Left lobe of liver (tissue), 2 donors: ENCODE measurements around the gene IGFL3. TPM values are rescaled to one million over a fixed set of nuclear protein-coding genes. Genes with fewer than 3 reads are reported as not detected.
A peak's percentile ranks its signal among the peaks of the same experiment; 100 is the strongest.
"Not testable (repeated sequence)": the region's sequence is repeated elsewhere in the genome, so short reads cannot be mapped to it uniquely, and the experiment has no call there.

Experiments used
- ATAC-seq: fragments of 200-7000 bp; cut with Tn5 transposase; one replicate; pipeline ENCODE4 v1.9.1; 2020; ENCODE audit warnings: mild to moderate bottlenecking, moderate library complexity
- DNase-seq: peaks from one replicate; pipeline ENCODE4 v3.0.0-alpha.2; 2020; ENCODE audit warnings: low spot score
- total RNA-seq: library from RNA; stranded (reverse); gene quantifications from one replicate; pipeline ENCODE4 v1.2.1, GENCODE V29; 2021
- donor health status: DM: no; HTN: no; CAD: no; lungs with moderate emphysema.
- donor health status: DM: no; HTN: yes; CAD: no.

Gene IGFL3
- total RNA-seq, 1 donor from 2014 or later, result not detected

- DNase-seq (no peak), ATAC-seq (no peak)
These were observed 1.6 kb upstream of the IGFL3 start for GRCh38 chr19:46126086-46126580.

- no peak for ATAC-seq
- DNase-seq, result no peak
These were observed 959 bp upstream of the IGFL3 start for GRCh38 chr19:46125447-46125846.

GRCh38 chr19:46118136-46118535 is 6.4 kb downstream of the IGFL3 start:
- DNase-seq, result no peak

GRCh38 chr19:46116121-46116520 is 8.4 kb downstream of the IGFL3 start:
- ATAC-seq, result no peak
- no peak for DNase-seq

More at GRCh38 chr19:46118136-46118535, 6.4 kb downstream of the IGFL3 start:
- no peak for ATAC-seq

GRCh38 chr19:46115396-46116106 is 8.9 kb downstream of the IGFL3 start:
- DNase-seq, result no peak

GRCh38 chr19:46113726-46114125 is 10.8 kb downstream of the IGFL3 start:
- ATAC-seq (no peak), DNase-seq (no peak)

More at GRCh38 chr19:46115396-46116106, 8.9 kb downstream of the IGFL3 start:
- no peak for ATAC-seq

- ATAC-seq, result no peak
- DNase-seq, result no peak
These were observed 12.0 kb downstream of the IGFL3 start for GRCh38 chr19:46112527-46112926.

GRCh38 chr19:46111376-46111775 is 13.1 kb downstream of the IGFL3 start:
- DNase-seq, result no peak
- ATAC-seq, result no peak

GRCh38 chr19:46109876-46110275 is 14.6 kb downstream of the IGFL3 start:
- no peak for DNase-seq
- ATAC-seq, result no peak

- ATAC-seq (no peak), DNase-seq (no peak)
These were observed 17.1 kb downstream of the IGFL3 start for GRCh38 chr19:46107371-46107770.

- DNase-seq, ATAC-seq: not testable (repeated sequence)
These were observed 22.2 kb downstream of the IGFL3 start for GRCh38 chr19:46102333-46102732.

GRCh38 chr19:46101293-46101692 is 23.2 kb downstream of the IGFL3 start:
- ATAC-seq (no peak), DNase-seq (no peak)

GRCh38 chr19:46100344-46100743 is 24.1 kb downstream of the IGFL3 start:
- no peak for DNase-seq
- ATAC-seq, result no peak

GRCh38 chr19:46090444-46090843 is 34.0 kb downstream of the IGFL3 start:
- DNase-seq (no peak), ATAC-seq (no peak)

- DNase-seq, result no peak
- ATAC-seq, result no peak
These were observed 35.1 kb downstream of the IGFL3 start for GRCh38 chr19:46089432-46089831.

GRCh38 chr19:46088101-46088500 is 36.4 kb downstream of the IGFL3 start:
- ATAC-seq (no peak), DNase-seq (no peak)

GRCh38 chr19:46085888-46086287 is 38.6 kb downstream of the IGFL3 start:
- no peak for DNase-seq
- ATAC-seq, result no peak

- no peak for DNase-seq
- ATAC-seq, result no peak
These were observed 41.8 kb downstream of the IGFL3 start for GRCh38 chr19:46082728-46083050.

- no peak for DNase-seq
These were observed 42.4 kb downstream of the IGFL3 start for GRCh38 chr19:46081928-46082727.

GRCh38 chr19:46080561-46080960 is 43.9 kb downstream of the IGFL3 start:
- ATAC-seq, result no peak
- no peak for DNase-seq

More at GRCh38 chr19:46081928-46082727, 42.4 kb downstream of the IGFL3 start:
- ATAC-seq, result peak; percentile 92

GRCh38 chr19:46079576-46079975 is 44.9 kb downstream of the IGFL3 start:
- ATAC-seq (no peak), DNase-seq (no peak)
